Measurements from ENCODE around the gene SEMA3G.

SEMA3G gene

GRCh38 chr3:52471371-52472238 lies 26.7 kb upstream of the SEMA3G start:
- in situ Hi-C loops (cut with MboI; ENCODE audit: low pct_unique_long_range_greater_than_20kb, low sequenced_read_pairs, unreplicated experiment), result no loop called here
- TF ChIP-seq CTCF (IDR thresholded peaks at IDR 0.05; ENCODE audit: extremely low read depth, insufficient read depth, missing control alignments), result peak; percentile 75
- no peak for DNase-seq (ENCODE audit: low spot score)

GRCh38 chr3:52470920-52471319 lies 26.0 kb upstream of the SEMA3G start:
- TF ChIP-seq CTCF (IDR thresholded peaks at IDR 0.05; ENCODE audit: extremely low read depth, insufficient read depth, missing control alignments), result no peak
- in situ Hi-C loops (cut with MboI; ENCODE audit: low pct_unique_long_range_greater_than_20kb, low sequenced_read_pairs, unreplicated experiment), result no loop called here
- no peak for DNase-seq (ENCODE audit: low spot score)

- DNase-seq (ENCODE audit: low spot score), result no peak
- TF ChIP-seq CTCF (IDR thresholded peaks at IDR 0.05; ENCODE audit: extremely low read depth, insufficient read depth, missing control alignments), result no peak
- in situ Hi-C loops (cut with MboI; ENCODE audit: low pct_unique_long_range_greater_than_20kb, low sequenced_read_pairs, unreplicated experiment), result no loop called here
Observed at GRCh38 chr3:52469001-52469400, 24.1 kb upstream of the SEMA3G start.

GRCh38 chr3:52468336-52468735 lies 23.4 kb upstream of the SEMA3G start:
- no peak for TF ChIP-seq CTCF (IDR thresholded peaks at IDR 0.05; ENCODE audit: extremely low read depth, insufficient read depth, missing control alignments)
- in situ Hi-C loops (cut with MboI; ENCODE audit: low pct_unique_long_range_greater_than_20kb, low sequenced_read_pairs, unreplicated experiment), result no loop called here
- DNase-seq (ENCODE audit: low spot score), result no peak

- no peak for TF ChIP-seq CTCF (IDR thresholded peaks at IDR 0.05; ENCODE audit: extremely low read depth, insufficient read depth, missing control alignments)
- in situ Hi-C loops (cut with MboI; ENCODE audit: low pct_unique_long_range_greater_than_20kb, low sequenced_read_pairs, unreplicated experiment), result no loop called here
- no peak for DNase-seq (ENCODE audit: low spot score)
Observed at GRCh38 chr3:52463416-52463815, 18.5 kb upstream of the SEMA3G start.

- DNase-seq (ENCODE audit: low spot score), result no peak
- TF ChIP-seq CTCF (IDR thresholded peaks at IDR 0.05; ENCODE audit: extremely low read depth, insufficient read depth, missing control alignments), result no peak
- in situ Hi-C loops (cut with MboI; ENCODE audit: low pct_unique_long_range_greater_than_20kb, low sequenced_read_pairs, unreplicated experiment), result no loop called here
Observed at GRCh38 chr3:52461874-52462273, 17.0 kb upstream of the SEMA3G start.

Measured in GM13977 (cell line).